NB4 (cell line): ENCODE results near the gene TMEM100.

Experiments
- DNase-seq: peaks from one replicate; pipeline ENCODE4 v3.0.0; 2010; ENCODE audit warnings: low read depth
- H3K4me3 ChIP-seq: one replicate; pipeline ENCODE4 v1.5.1; 2011; ENCODE audit warnings: mild to moderate bottlenecking, low read depth, low read length, moderate library complexity
- MAX ChIP-seq: IDR thresholded peaks from 2 replicates; pipeline ENCODE4 v1.6.1; 2011; ENCODE audit warnings: low read depth, low read length
- MYC ChIP-seq: IDR thresholded peaks from 2 replicates; pipeline ENCODE4 v1.6.1; 2011; ENCODE audit warnings: low read depth, low read length
- POLR2A ChIP-seq: IDR thresholded peaks from 2 replicates; pipeline ENCODE4 v1.6.1; 2011; ENCODE audit warnings: mild to moderate bottlenecking; ENCODE audit not compliant: insufficient read length; ENCODE audit errors: extremely low read depth
- TF ChIP-seq, protein P1 (sequence below): IDR thresholded peaks from one replicate; pipeline ENCODE4 v1.5.1; 2012; ENCODE audit warnings: low read depth, low read length

The TMEM100 gene

DNA sequence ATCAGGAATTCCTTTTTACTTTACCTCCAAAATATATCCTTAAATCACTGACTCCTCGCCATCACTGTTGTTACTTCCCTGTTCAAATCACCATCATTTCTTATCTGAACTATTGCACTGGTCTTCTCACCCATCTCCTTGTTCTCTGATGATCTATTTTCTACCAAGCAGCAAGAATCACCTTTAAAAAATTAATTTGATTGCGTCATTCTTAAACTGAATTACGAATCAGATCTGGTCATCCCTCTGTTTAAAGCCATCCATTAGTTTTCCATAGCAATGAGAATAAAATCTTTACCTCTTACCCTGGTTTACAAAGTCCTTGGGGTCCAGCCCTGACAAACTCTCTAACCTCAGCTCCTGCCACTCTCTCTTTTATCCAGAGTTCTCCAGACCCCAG is 42.8 kb upstream of the TMEM100 start:
- H3K4me3 ChIP-seq: no peak overlapping the region
- DNase-seq: no peak
- TF ChIP-seq MAX: no peak
- no peak for TF ChIP-seq MYC
- TF ChIP-seq, protein P1, sequence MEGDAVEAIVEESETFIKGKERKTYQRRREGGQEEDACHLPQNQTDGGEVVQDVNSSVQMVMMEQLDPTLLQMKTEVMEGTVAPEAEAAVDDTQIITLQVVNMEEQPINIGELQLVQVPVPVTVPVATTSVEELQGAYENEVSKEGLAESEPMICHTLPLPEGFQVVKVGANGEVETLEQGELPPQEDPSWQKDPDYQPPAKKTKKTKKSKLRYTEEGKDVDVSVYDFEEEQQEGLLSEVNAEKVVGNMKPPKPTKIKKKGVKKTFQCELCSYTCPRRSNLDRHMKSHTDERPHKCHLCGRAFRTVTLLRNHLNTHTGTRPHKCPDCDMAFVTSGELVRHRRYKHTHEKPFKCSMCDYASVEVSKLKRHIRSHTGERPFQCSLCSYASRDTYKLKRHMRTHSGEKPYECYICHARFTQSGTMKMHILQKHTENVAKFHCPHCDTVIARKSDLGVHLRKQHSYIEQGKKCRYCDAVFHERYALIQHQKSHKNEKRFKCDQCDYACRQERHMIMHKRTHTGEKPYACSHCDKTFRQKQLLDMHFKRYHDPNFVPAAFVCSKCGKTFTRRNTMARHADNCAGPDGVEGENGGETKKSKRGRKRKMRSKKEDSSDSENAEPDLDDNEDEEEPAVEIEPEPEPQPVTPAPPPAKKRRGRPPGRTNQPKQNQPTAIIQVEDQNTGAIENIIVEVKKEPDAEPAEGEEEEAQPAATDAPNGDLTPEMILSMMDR: no peak
- TF ChIP-seq POLR2A: no peak

DNA sequence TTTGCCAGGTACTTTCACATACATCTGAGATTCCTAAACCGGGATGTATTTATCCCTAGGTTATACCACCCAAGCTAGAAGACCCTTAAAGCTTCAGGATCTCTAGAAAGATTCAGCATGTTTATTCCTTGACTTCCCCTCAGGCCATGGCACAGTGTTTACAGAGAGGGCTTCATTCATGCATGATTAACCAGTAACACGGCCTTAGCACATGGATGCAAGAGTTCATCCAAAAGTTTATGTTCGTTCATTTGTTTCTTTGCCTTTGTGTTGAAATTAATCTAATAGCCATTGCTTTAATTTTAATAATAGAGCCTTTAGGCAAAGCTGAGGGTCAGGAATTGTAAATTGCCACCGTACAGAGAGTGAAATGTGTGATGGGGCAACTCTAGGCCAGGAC is 41.9 kb upstream of the TMEM100 start:
- DNase-seq: no peak
- H3K4me3 ChIP-seq: no peak overlapping the region
- TF ChIP-seq POLR2A (no peak), MAX (no peak), MYC (no peak)
- TF ChIP-seq, protein P1: no peak

DNA sequence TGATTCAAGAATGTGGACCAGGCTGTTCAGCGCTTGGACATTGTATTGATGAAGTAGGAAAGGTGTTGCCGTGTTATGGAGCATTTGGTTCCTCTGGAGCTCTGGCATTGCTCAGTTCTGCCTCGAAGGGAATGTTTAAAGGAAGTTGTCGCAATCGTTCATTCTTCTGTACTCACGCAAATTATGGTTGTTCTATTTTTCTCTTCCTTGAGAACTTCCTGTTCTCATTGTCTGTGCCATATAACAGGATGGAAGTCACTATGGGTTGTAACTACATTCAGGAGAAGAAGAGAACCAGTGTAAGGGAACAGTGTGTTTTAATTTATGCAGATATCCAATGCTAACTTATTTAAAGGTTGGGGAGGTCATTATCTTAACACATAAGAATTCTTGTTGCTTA is 41.2 kb upstream of the TMEM100 start:
- peak; percentile 52 for DNase-seq
- TF ChIP-seq, protein P1: no peak
- TF ChIP-seq POLR2A (no peak), MAX (no peak), MYC (no peak)
- H3K4me3 ChIP-seq: no peak overlapping the region

- TF ChIP-seq POLR2A (no peak), MYC (no peak), MAX (no peak)
- TF ChIP-seq, protein P1: no peak
- no peak for DNase-seq
- no peak overlapping the region for H3K4me3 ChIP-seq
These were observed 39.6 kb upstream of the TMEM100 start for GRCh38 chr17:55762086-55762858.

- H3K4me3 ChIP-seq: no peak overlapping the region
- no peak for DNase-seq
- TF ChIP-seq MAX: no peak
- TF ChIP-seq, protein P1: no peak
- TF ChIP-seq POLR2A: no peak
These were observed 38.1 kb upstream of the TMEM100 start for GRCh38 chr17:55760643-55761355.
